GM12873 (cell line): Measurements from ENCODE around the gene FOXN3.

Experiments
- CTCF ChIP-seq: IDR thresholded peaks from 2 replicates; pipeline ENCODE4 v1.5.1; 2012; ENCODE audit warnings: low read depth, mild to moderate bottlenecking, moderate library complexity, low read length, control low read depth; ENCODE audit not compliant: insufficient read depth; ENCODE audit errors: missing control alignments

FOXN3 gene

GRCh38 chr14:89138846-89139245 lies 278.2 kb downstream of the FOXN3 start:
- no peak for TF ChIP-seq CTCF

GRCh38 chr14:89137526-89138163 lies 279.4 kb downstream of the FOXN3 start:
- no peak for TF ChIP-seq CTCF

- no peak for TF ChIP-seq CTCF
Observed at GRCh38 chr14:89136587-89136986, 280.4 kb downstream of the FOXN3 start.

- no peak for TF ChIP-seq CTCF
Observed at GRCh38 chr14:89134640-89135039, 282.4 kb downstream of the FOXN3 start.

GRCh38 chr14:89131004-89131750 lies 285.9 kb downstream of the FOXN3 start:
- no peak for TF ChIP-seq CTCF

- no peak for TF ChIP-seq CTCF
Observed at GRCh38 chr14:89129570-89129969, 287.5 kb downstream of the FOXN3 start.

- no peak for TF ChIP-seq CTCF
Observed at GRCh38 chr14:89128311-89129026, 288.6 kb downstream of the FOXN3 start.
